Measurements from ENCODE around the gene ITM2C.

DNA sequence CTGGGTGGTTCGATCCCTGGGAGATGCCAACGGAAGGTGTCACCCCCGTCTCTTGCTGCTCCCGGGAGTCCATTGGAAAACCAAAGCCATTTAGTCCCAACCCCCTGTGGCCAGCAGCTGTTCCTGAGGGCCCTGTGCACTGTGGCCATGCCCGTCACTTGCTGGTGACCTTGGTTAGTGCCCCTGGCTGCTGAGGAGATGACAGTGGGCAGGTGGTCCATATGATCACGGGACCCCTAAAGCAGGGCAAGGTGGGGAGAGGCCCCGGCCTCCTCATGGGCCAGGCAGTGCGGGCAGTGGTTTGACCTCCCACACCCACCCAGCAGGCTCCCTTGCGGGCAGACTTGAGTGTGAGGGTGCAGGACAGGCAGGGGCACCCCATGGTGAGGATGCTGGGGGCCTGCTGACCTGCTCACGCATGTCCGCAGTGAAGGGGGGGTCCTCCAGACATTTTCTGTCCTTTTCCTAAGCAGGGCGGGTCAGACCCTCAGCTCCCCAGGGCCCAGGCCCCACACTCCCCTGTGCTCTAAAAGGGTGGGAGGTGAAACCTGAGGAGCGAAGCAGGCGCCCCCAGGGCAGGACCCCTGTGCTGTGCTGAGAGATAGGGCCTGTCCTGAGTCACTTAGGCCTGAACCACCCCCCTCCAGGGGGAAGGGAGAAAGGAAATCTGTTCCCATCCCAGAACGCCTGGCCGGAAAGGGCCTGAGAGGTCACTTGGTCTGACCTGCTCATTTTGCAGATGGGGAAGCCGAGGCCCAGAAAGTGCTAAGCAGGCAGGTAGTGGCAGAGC is 6.8 kb downstream of the ITM2C start:
- TF ChIP-seq, protein P1, sequence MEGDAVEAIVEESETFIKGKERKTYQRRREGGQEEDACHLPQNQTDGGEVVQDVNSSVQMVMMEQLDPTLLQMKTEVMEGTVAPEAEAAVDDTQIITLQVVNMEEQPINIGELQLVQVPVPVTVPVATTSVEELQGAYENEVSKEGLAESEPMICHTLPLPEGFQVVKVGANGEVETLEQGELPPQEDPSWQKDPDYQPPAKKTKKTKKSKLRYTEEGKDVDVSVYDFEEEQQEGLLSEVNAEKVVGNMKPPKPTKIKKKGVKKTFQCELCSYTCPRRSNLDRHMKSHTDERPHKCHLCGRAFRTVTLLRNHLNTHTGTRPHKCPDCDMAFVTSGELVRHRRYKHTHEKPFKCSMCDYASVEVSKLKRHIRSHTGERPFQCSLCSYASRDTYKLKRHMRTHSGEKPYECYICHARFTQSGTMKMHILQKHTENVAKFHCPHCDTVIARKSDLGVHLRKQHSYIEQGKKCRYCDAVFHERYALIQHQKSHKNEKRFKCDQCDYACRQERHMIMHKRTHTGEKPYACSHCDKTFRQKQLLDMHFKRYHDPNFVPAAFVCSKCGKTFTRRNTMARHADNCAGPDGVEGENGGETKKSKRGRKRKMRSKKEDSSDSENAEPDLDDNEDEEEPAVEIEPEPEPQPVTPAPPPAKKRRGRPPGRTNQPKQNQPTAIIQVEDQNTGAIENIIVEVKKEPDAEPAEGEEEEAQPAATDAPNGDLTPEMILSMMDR (IDR thresholded peaks at IDR 0.05; ENCODE audit: low read depth, low read length, poor library complexity, severe bottlenecking): no peak
- no peak for TF ChIP-seq EZH2phosphoT487 (IDR thresholded peaks at IDR 0.05; ENCODE audit: borderline replicate concordance, low read length)
